Chondrocyte (in vitro differentiated cells): Measurements from ENCODE around the gene KIF26B. TPM values are rescaled to one million over a fixed set of nuclear protein-coding genes. Genes with fewer than 3 reads are reported as not detected.
"Not testable (repeated sequence)": the region's sequence is repeated elsewhere in the genome, so short reads cannot be mapped to it uniquely, and the experiment has no call there.

ENCODE experiments used
- DNase-seq: peaks from one replicate; pipeline ENCODE4 v3.0.0; 2021; ENCODE audit warnings: mixed read lengths, low spot score
- H3K27ac Mint-ChIP-seq: one replicate; pipeline ENCODE4 v1.8.0; 2021; ENCODE audit warnings: mild to moderate bottlenecking, moderate library complexity, mixed read lengths; ENCODE audit not compliant: unreplicated experiment
- H3K27me3 Mint-ChIP-seq: 2 replicates; pipeline ENCODE4 v1.8.0; 2021; ENCODE audit warnings: low read depth, mixed read lengths
- H3K36me3 Mint-ChIP-seq: 2 replicates; pipeline ENCODE4 v1.8.0; 2021; ENCODE audit warnings: low read depth, mixed read lengths
- H3K4me1 Mint-ChIP-seq: 2 replicates; pipeline ENCODE4 v1.8.0; 2021; ENCODE audit warnings: low read depth, mild to moderate bottlenecking, mixed read lengths
- H3K4me3 Mint-ChIP-seq: one replicate; pipeline ENCODE4 v1.8.0; 2021; ENCODE audit warnings: mild to moderate bottlenecking, moderate library complexity, mixed read lengths; ENCODE audit not compliant: unreplicated experiment
- H3K9me3 Mint-ChIP-seq: 2 replicates; pipeline ENCODE4 v1.8.0; 2021; ENCODE audit warnings: low read depth, mixed read lengths
- CTCF ChIP-seq: fragments of 200-600 bp; sonication (generic); IDR thresholded peaks from 2 replicates; pipeline ENCODE4 v1.5.0; 2021; ENCODE audit warnings: antibody characterized with exemption, mild to moderate bottlenecking, moderate library complexity
- total RNA-seq: library from RNA; stranded (reverse); gene quantifications from 3 replicates; pipeline ENCODE4 v1.2.1, GENCODE V29; 2021

Gene KIF26B
- total RNA-seq, 1 donor from 2014 or later: 47.0 TPM

GRCh38 chr1:245345191-245345884 is 190.6 kb downstream of the KIF26B start:
- Mint-ChIP-seq H3K4me3 (no peak overlapping the region), H3K36me3 (peaks cover 15% of the 10 kb centered on the region), H3K27me3 (no peaks in the 10 kb centered on the region), H3K27ac (no peak overlapping the region), H3K9me3 (no peaks in the 10 kb centered on the region), H3K4me1 (peaks cover 8% of the 10 kb centered on the region)
- no peak for DNase-seq
- TF ChIP-seq CTCF: no peak

GRCh38 chr1:245348626-245349025 is 193.8 kb downstream of the KIF26B start:
- Mint-ChIP-seq H3K4me1 (peaks cover 5% of the 10 kb centered on the region), H3K27ac (no peak overlapping the region), H3K36me3 (peaks cover 17% of the 10 kb centered on the region), H3K4me3 (no peak overlapping the region), H3K27me3 (no peaks in the 10 kb centered on the region), H3K9me3 (no peaks in the 10 kb centered on the region)
- no peak for TF ChIP-seq CTCF
- DNase-seq: no peak

GRCh38 chr1:245353411-245353810 is 198.6 kb downstream of the KIF26B start:
- Mint-ChIP-seq H3K4me1 (no peaks in the 10 kb centered on the region), H3K36me3 (peaks cover 2% of the 10 kb centered on the region), H3K27ac (no peak overlapping the region), H3K9me3 (no peaks in the 10 kb centered on the region), H3K4me3 (no peak overlapping the region), H3K27me3 (no peaks in the 10 kb centered on the region)
- DNase-seq: no peak
- no peak for TF ChIP-seq CTCF

- DNase-seq: no peak
- H3K9me3 Mint-ChIP-seq: no peaks in the 10 kb centered on the region
- no peak overlapping the region for H3K27ac Mint-ChIP-seq
- H3K36me3 Mint-ChIP-seq: peaks cover 2% of the 10 kb centered on the region
- no peaks in the 10 kb centered on the region for H3K4me1 Mint-ChIP-seq
- TF ChIP-seq CTCF: no peak
- no peaks in the 10 kb centered on the region for H3K27me3 Mint-ChIP-seq
- H3K4me3 Mint-ChIP-seq: no peak overlapping the region
These were observed 199.4 kb downstream of the KIF26B start for GRCh38 chr1:245353915-245354775.

- DNase-seq, H3K9me3 Mint-ChIP-seq, H3K4me1 Mint-ChIP-seq, H3K4me3 Mint-ChIP-seq, H3K27ac Mint-ChIP-seq, H3K27me3 Mint-ChIP-seq, H3K36me3 Mint-ChIP-seq: not testable (repeated sequence)
These were observed 201.3 kb downstream of the KIF26B start for GRCh38 chr1:245355851-245356630.
